Astrocyte of the hippocampus (primary cell): ENCODE measurements around the gene FOXD4L1.
"Not testable (repeated sequence)": the region's sequence is repeated elsewhere in the genome, so short reads cannot be mapped to it uniquely, and the experiment has no call there.

Experiments used
- DNase-seq: peaks from one replicate; pipeline ENCODE4 v3.0.0; 2011; ENCODE audit warnings: low read depth, low spot score

Gene FOXD4L1

DNA sequence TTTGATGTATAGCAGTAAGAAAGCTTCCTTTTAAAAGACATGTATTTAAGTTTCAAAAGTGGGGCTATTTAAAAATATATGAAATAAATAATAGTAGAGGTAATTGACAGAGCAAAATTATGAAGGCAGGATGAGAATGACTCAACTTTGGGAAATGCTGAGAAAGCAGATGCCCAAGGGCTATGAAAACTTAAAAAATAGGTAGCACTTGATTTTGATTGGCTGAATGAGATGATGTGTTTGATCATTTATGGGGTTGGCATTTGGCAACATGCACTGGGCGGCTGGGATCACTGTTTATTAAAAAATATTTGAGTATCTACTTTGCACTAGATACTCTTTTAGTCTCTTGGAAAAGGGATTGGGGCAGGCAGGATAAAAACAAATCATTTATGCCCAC, 26.5 kb downstream of the FOXD4L1 start:
- DNase-seq = not testable (repeated sequence)

DNA sequence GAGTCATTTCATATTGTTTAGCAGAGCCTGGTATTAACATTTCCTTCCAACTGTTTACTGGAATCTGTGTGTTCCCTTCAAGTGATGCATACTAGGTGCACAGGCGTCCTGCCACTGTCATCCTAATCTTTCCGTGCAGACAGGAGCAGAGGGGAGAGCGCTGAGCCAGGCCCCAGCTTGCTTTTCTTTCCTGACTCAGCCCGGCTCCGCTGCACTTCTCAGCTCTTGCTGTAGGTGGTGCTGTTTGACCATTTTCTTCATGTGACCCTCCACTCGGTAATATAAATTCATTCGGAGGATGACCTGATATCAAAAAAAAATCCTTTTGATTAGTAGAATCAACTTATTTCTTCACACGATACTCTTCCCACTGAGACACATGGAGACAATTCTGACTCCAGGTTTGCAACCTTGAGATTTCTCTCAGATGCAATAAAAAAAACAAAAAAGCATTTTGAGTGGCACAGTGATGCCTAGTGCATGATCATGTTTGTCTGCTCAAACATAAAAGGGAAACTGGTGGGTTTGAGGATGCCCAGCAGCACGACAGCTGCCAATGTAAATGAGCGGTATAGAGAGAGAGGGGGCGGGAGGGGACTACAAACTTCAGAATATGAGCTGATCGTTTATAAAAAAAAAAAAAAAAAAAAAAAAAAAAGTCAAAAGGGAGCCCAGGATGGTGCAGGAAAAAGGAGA, 29.0 kb downstream of the FOXD4L1 start:
- not testable (repeated sequence) for DNase-seq

DNA sequence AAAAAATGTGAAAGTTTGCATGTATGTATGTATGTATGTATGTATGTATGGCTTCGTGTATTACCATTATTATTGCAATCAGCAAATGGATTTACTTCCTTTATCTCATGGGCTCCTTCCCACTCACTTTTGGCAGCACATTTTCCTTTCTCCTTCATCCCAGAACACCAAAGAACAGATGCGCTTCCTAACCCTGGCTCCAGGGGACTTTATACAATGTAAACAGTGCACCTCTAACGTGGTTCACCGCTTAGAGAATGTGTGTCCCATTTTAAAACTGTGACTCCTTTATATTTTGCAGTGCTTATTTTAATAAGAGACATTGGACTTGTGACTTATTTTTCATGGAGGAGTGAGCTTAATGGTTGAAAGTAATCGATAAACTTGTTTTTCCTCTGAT, 29.7 kb downstream of the FOXD4L1 start:
- DNase-seq = not testable (repeated sequence)

DNA sequence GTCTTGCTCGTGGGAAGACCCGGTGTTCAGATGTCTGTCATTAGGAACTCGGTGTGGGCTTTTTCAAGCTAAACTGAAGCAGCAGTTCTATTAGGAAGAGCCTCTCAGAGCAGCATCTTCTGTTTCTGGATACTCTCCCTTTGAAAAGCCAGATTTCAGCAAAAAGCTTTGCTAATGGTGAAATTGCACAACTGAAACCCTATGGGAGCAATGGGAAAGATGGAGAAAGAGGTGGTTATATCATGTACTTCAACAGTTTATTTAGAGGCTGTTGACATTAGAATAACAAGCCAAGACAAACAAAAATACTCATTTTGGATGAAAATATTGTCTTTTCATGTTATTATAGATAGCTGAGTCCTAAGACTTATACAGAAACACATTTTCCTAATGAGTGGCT, 30.4 kb downstream of the FOXD4L1 start:
- not testable (repeated sequence) for DNase-seq

DNA sequence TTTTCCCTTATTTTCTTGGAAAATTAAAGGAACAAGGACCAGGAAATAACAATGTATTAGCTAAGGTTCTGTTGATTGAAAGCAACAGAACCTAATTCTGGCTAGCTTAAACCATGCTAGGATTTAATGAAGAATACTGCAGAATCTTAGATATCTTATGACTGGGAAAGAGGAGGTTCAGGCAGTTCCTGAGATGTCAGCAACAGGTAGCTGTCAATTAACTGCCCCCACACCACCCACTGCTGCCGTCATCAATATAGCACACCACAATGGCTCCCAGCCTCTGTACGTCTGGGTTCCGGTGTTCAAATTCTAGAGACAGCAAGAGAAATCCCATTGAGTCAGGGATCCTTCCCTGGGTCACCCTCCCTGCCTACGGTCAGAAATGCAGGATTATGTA, 34.5 kb downstream of the FOXD4L1 start:
- not testable (repeated sequence) for DNase-seq

DNA sequence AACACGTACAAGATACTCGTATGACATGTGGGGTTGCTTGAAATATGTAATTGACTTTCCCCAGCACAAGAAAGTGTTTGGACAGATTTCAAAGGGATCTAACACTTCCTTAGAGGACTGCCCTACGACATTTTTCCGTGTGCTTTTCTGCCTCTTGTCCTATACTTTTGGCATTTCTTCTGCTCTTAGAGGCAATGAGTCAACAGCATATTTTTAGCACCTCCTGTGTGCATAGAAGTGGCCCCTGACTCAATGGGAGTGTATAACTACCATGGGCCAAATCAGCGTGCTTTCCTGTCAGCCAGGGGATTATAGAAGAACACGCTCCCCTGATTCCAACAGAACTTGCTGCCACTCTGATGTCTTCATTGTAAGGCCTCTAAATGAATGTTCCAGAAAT, 38.1 kb downstream of the FOXD4L1 start:
- not testable (repeated sequence) for DNase-seq

DNA sequence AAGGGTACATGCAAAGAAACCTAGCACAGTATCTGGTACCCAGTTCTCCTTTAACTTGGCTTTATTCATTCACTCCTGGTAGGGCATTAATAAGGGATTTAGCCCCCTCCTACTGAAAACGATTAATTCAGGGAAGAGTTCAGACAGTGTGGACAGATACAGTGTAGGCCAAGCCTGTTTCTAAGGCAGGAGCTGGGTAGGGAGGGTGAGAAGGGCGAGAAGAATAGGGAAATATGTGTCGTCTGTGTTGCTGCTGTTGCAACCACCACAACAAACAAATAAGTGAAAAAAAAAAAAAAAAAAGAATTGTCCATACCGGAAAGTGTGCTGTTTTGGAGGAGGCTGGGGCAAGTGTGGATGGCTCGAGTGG, 42.4 kb downstream of the FOXD4L1 start:
- DNase-seq = not testable (repeated sequence)

DNA sequence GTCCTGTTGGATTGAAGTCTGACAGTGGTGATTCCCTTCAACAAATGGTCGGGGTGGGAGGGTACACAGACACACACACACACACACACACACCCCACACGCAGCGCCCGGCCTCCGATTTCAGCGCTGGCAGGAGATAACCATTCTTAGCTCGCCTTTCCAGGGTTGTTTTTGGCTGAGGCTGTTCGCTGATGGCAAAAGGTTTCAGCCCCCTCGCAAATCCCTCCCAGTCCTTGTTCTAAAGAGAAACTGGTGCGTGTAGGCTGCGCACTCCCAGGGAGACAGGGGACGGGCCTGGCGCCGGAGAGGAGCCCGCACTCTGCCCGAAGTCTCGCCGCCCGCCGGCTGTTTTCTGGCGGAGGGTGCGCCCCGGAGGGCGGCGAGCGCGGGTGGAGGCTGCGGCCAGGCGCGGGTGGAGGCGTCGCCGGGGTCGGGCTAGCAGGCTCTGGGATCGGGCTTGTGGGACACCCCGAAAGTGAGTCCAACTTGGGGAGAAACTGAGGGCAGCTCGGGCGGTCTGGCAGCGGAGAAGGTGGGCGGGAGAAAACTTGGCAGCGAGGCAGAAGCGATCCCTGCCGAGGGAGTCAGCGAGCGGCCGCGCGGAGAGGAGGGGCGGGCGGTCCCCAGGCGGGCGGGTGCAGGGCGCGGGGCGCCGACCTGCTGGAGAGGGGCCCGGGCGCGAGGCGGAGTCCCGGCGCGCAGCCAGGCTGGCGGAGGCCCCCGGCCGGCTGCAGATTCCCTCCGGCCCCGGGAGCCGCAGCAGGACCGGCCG, 42.9 kb downstream of the FOXD4L1 start:
- peak; percentile 42 for DNase-seq

DNA sequence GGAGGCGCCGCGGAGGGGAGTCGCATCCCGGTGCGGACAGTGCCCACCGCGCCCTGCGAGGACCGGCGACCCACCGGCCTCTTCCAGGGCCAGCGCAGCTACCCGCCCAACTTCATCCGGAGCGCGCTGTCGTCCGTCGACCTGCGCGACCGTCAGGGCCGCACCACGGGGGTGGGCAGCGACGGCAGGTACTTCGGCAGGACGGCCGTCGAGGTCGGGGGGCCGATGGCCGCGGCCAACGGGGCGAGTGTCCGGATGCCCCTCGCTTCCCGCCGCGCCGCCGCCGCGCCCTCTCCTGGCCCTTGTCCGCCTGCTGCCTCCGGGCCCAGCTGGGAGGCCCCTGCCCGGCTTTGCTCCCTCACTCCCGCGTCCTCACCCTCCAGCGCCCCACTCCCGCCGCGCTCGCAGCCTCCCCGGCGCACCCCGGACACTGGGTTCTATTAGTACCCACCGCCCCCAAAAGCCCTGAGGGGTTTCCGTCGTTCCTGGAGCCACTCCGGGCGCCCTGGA, 43.6 kb downstream of the FOXD4L1 start:
- peak; percentile 8 for DNase-seq

DNA sequence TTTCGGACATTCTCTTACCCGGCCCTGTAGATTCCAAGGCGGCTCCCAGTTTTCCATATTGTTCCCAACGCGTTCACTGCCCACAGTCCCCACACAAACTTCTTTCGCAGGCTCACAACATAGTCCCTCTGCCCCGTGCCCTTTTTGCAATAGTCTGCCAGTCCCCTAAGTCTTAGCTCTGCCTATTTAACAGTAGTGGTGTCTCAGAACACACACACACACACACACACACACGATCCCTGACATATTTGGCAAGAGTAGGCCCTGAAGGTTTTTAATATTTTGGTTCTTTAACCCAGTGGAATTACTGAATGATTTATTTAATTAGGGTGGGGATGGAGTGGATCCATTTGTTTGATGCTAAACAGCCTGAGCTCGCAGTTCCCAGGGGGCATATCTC, 44.1 kb downstream of the FOXD4L1 start:
- not testable (repeated sequence) for DNase-seq
